Endothelial cell of umbilical vein (primary cell): ENCODE results near the gene COX14. TPM values are rescaled to one million over a fixed set of nuclear protein-coding genes. Genes with fewer than 3 reads are reported as not detected.

ENCODE experiments used
- BruUV-seq: library from RNA; stranded (reverse); fragments of 400-500 nt; replicated peaks from 2 replicates; lab custom pipeline; 2021; lab: Mats Ljungman, UMichigan
- CTCF ChIA-PET: fragments of 300-600, 350-600 bp; sonication (Branson Sonifier 250); formaldehyde crosslinking; loops from one replicate; lab custom pipeline; 2021; ENCODE audit warnings: antibody characterized with exemption, inconsistent platforms; lab: Charles Lee
- POLR2A ChIA-PET: fragments of 300-600, 350-600 bp; sonication (Branson Sonifier 250); formaldehyde crosslinking; loops from one replicate; lab custom pipeline; 2021; ENCODE audit warnings: antibody characterized with exemption, inconsistent platforms; lab: Charles Lee
- DNase-seq: peaks from one replicate; pipeline ENCODE4 v3.0.0-alpha.2; 2011; ENCODE audit warnings: low read depth, low spot score
- FAIRE-seq: peaks from 2 replicates; lab custom pipeline; 2011; peaks lifted over from hg19 to GRCh38; lab: Jason Lieb, UNC
- H2AFZ ChIP-seq: 2 replicates; pipeline ENCODE4 v1.6.0; 2012; ENCODE audit warnings: low read depth, low read length, control low read depth, inconsistent platforms
- H3K27ac ChIP-seq: 2 replicates; pipeline ENCODE4 v1.5.1; 2011; ENCODE audit warnings: low read depth, mild to moderate bottlenecking, control low read depth, low read length, moderate library complexity; ENCODE audit not compliant: insufficient read depth
- H3K27me3 ChIP-seq, 2 experiments: 2 replicates each; pipeline versions ENCODE4 v1.6.0 to v1.6.1; 2011; ENCODE audit warnings: low read length in 2 of 2, mixed read lengths in 1 of 2; ENCODE audit not compliant: control insufficient read depth in 2 of 2, insufficient read depth in 2 of 2
- H3K36me3 ChIP-seq, 2 experiments: 2 replicates in 1 of 2; 3 replicates in 1 of 2; pipeline ENCODE4 v1.5.1; 2011; ENCODE audit warnings: low read length in 2 of 2, mild to moderate bottlenecking in 1 of 2, moderate library complexity in 1 of 2; ENCODE audit not compliant: control insufficient read depth in 2 of 2, insufficient read depth in 2 of 2; ENCODE audit errors: extremely low read depth in 1 of 2
- H3K4me1 ChIP-seq: 3 replicates; pipeline ENCODE4 v1.5.1; 2011; ENCODE audit warnings: mild to moderate bottlenecking, low read length; ENCODE audit not compliant: control insufficient read depth, insufficient read depth; ENCODE audit errors: extremely low read depth
- H3K4me2 ChIP-seq: 2 replicates; pipeline ENCODE4 v1.6.1; 2011; ENCODE audit warnings: low read length, control low read depth, mixed read lengths; ENCODE audit not compliant: insufficient read depth
- H3K4me3 ChIP-seq, 3 experiments: fragments of 200-600 bp in 1 of 3; sonication (generic), shearing (Covaris generic) in 1 of 3; replicated peaks in 1 of 3; 2 replicates each; pipeline ENCODE4 v1.5.1; 2011 to 2016; ENCODE audit warnings: control low read depth in 3 of 3, low read length in 3 of 3, mild to moderate bottlenecking in 2 of 3, inconsistent platforms in 1 of 3, low read depth in 1 of 3, moderate library complexity in 1 of 3; ENCODE audit not compliant: insufficient read depth in 1 of 3
- H3K79me2 ChIP-seq: 2 replicates; pipeline ENCODE4 v1.6.0; 2012; ENCODE audit warnings: low read length, inconsistent platforms; ENCODE audit not compliant: control insufficient read depth, insufficient read depth
- H3K9ac ChIP-seq: replicated peaks from 2 replicates; pipeline ENCODE3; 2011; ENCODE audit warnings: low read length, control low read depth; ENCODE audit not compliant: insufficient read depth; ENCODE audit errors: extremely low read depth
- H3K9me1 ChIP-seq: replicated peaks from 3 replicates; pipeline ENCODE4 v1.6.0; 2011; ENCODE audit warnings: mild to moderate bottlenecking, low read length; ENCODE audit not compliant: control insufficient read depth, insufficient read depth; ENCODE audit errors: extremely low read depth
- H3K9me3 ChIP-seq: replicated peaks from 2 replicates; pipeline ENCODE4 v1.5.1; 2012; ENCODE audit warnings: low read length, inconsistent platforms; ENCODE audit not compliant: control insufficient read depth, insufficient read depth
- H4K20me1 ChIP-seq: replicated peaks from 2 replicates; pipeline ENCODE3; 2011; ENCODE audit warnings: mild to moderate bottlenecking, low read length; ENCODE audit not compliant: control insufficient read depth, insufficient read depth; ENCODE audit errors: extremely low read depth
- EZH2 ChIP-seq: IDR thresholded peaks from 2 replicates; pipeline ENCODE4 v1.6.1; 2012; ENCODE audit warnings: borderline replicate concordance, low read depth, mild to moderate bottlenecking, moderate library complexity, low read length, inconsistent platforms; ENCODE audit not compliant: severe bottlenecking
- FOS ChIP-seq: IDR thresholded peaks from 2 replicates; pipeline ENCODE4 v1.6.1; 2011; ENCODE audit warnings: mild to moderate bottlenecking, low read length, moderate library complexity, borderline replicate concordance; ENCODE audit not compliant: insufficient read depth
- GATA2 ChIP-seq: IDR thresholded peaks from 2 replicates; pipeline ENCODE4 v1.7.0; 2011; ENCODE audit warnings: low read depth, mild to moderate bottlenecking, moderate library complexity, mixed read lengths, low read length; ENCODE audit not compliant: insufficient read length, insufficient read depth
- JUN ChIP-seq: IDR thresholded peaks from 2 replicates; pipeline ENCODE4 v1.6.1; 2011; ENCODE audit warnings: borderline replicate concordance, low read depth; ENCODE audit not compliant: insufficient read length, insufficient read depth
- MYC ChIP-seq: IDR thresholded peaks from one replicate; pipeline ENCODE4 v1.6.1; 2011; ENCODE audit warnings: mild to moderate bottlenecking, low read depth, low read length
- POLR2A ChIP-seq: IDR thresholded peaks from 2 replicates; pipeline ENCODE4 v1.6.1; 2012; ENCODE audit warnings: low read depth, mild to moderate bottlenecking, control low read depth, low read length
- POLR2AphosphoS5 ChIP-seq: IDR thresholded peaks from 2 replicates; pipeline ENCODE4 v1.6.1; 2012; ENCODE audit warnings: low read depth, mild to moderate bottlenecking, control low read depth, low read length, moderate library complexity; ENCODE audit not compliant: insufficient read depth
- dilution Hi-C: fragments of 300-500 bp; cut with MboI; formaldehyde crosslinking; loops from one replicate; pipeline ENCODE4 v1.15.0; 2019; ENCODE audit warnings: low sequenced_read_pairs; ENCODE audit not compliant: extremely low pct_ligation_motif_present
- intact Hi-C: fragments of 100-400 bp; cut with micrococcal nuclease; formaldehyde crosslinking; loops from one replicate; pipeline ENCODE4 v1.10.0; 2022
- polyA plus RNA-seq, 4 experiments: library from polyadenylated mRNA; depleted of rRNA in 3 of 4; stranded (reverse) in 3 of 4; unstranded in 1 of 4; fragments of >200 nt; gene quantifications; 2 replicates each; pipeline versions ENCODE4 v1.2.1 to v1.2.3, GENCODE V29; 2011 to 2012; ENCODE audit warnings: missing spikeins in 1 of 4
- total RNA-seq: library from RNA; stranded (reverse); gene quantifications from 2 replicates; pipeline ENCODE4 v1.2.3, GENCODE V29; 2021
- TF ChIP-seq, protein P1 (sequence below): IDR thresholded peaks from 2 replicates; pipeline ENCODE4 v1.6.1; 2011; ENCODE audit not compliant: insufficient read depth, insufficient read length
- TF ChIP-seq, protein P2 (sequence below), 2 donors: IDR thresholded peaks; 1 replicate in 1 of 2; 2 replicates in 1 of 2; pipeline ENCODE4 v1.5.1; 2011; ENCODE audit warnings: low read length in 2 of 2, mild to moderate bottlenecking in 2 of 2, moderate library complexity in 2 of 2, control low read depth in 1 of 2, inconsistent platforms in 1 of 2, low read depth in 1 of 2; ENCODE audit not compliant: insufficient read depth in 1 of 2; ENCODE audit errors: extremely low read depth in 1 of 2

The COX14 gene
- total and polyA plus RNA-seq, 2 donors (not counting 3 experiments of a cell fraction or from before 2014, with no cell fraction given), result 40.3 to 106 TPM

DNA sequence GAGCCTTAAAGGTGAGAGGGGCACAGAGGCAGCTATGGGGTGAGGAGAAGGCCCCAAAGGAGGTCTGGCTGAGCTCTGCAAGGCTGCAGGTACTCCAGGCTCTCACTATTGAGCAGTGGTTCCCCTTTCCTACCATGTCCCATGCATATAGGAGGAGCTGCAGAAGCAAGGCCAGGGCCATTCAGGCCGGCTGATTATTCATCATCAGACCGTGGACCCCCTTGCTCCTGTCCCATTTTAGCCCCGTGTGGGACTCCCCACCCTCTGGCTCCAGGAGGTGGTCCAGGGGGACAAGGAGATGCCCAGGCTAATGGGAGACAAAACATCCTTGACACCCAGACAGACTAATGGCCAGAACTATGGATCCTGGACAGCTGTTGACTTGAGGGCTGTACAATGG is 5.1 kb upstream of the COX14 start:
- dilution Hi-C loops (no loop called here), intact Hi-C loops (no loop called here)
- ChIA-PET POLR2A (no interaction called here), CTCF (interaction anchor here (1.0 to 1.5 kb wide), 3 partner anchors 22 to 147 kb away, joined by 3 to 4 read pairs (median 4); partner anchors contain the start of gene SMARCD1)
- DNase-seq (no peak), FAIRE-seq (no peak)
- Histone ChIP-seq H3K36me3 (no peaks in the 10 kb centered on the region), H3K4me2 (no peak overlapping the region), H3K9me3 (no peaks in the 10 kb centered on the region), H3K79me2 (no peaks in the 10 kb centered on the region), H3K27ac (no peak overlapping the region), H2AFZ (no peak overlapping the region), H3K9ac (no peak overlapping the region), H4K20me1 (no peaks in the 10 kb centered on the region), H3K4me3 (no peak overlapping the region), H3K9me1 (no peaks in the 10 kb centered on the region), H3K27me3 (no peaks in the 10 kb centered on the region), H3K4me1 (peaks cover 6% of the 10 kb centered on the region)
- no TSS peak for BruUV-seq
- TF ChIP-seq, protein P1, sequence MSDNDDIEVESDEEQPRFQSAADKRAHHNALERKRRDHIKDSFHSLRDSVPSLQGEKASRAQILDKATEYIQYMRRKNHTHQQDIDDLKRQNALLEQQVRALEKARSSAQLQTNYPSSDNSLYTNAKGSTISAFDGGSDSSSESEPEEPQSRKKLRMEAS, result no peak
- no peak for TF ChIP-seq POLR2AphosphoS5
- no peak for TF ChIP-seq EZH2
- TF ChIP-seq GATA2, result no peak
- TF ChIP-seq MYC, result no peak
- TF ChIP-seq JUN, result no peak
- TF ChIP-seq POLR2A, result no peak
- TF ChIP-seq FOS, result no peak
- TF ChIP-seq, protein P2, sequence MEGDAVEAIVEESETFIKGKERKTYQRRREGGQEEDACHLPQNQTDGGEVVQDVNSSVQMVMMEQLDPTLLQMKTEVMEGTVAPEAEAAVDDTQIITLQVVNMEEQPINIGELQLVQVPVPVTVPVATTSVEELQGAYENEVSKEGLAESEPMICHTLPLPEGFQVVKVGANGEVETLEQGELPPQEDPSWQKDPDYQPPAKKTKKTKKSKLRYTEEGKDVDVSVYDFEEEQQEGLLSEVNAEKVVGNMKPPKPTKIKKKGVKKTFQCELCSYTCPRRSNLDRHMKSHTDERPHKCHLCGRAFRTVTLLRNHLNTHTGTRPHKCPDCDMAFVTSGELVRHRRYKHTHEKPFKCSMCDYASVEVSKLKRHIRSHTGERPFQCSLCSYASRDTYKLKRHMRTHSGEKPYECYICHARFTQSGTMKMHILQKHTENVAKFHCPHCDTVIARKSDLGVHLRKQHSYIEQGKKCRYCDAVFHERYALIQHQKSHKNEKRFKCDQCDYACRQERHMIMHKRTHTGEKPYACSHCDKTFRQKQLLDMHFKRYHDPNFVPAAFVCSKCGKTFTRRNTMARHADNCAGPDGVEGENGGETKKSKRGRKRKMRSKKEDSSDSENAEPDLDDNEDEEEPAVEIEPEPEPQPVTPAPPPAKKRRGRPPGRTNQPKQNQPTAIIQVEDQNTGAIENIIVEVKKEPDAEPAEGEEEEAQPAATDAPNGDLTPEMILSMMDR (IDR thresholded peaks at IDR 0.05; ENCODE audit: extremely low read depth in 1 of 2, insufficient read depth in 1 of 2, low read depth in 1 of 2, low read length in 2 of 2), result no peak
